HG03571 (cell line): ENCODE results near the gene ZNF132.

Source experiments
- ATAC-seq: cut with Tn5 transposase; IDR thresholded peaks from one replicate; pipeline ENCODE4 v1.9.1; 2021; ENCODE audit not compliant: unreplicated experiment

The ZNF132 gene

GRCh38 chr19:58392945-58393724 lies 46.8 kb downstream of the ZNF132 start:
- ATAC-seq = no peak

- ATAC-seq = no peak
Measured at GRCh38 chr19:58388175-58388526, 51.8 kb downstream of the ZNF132 start.

GRCh38 chr19:58387338-58388174 lies 52.4 kb downstream of the ZNF132 start:
- no peak for ATAC-seq

- peak; percentile 82 for ATAC-seq
Measured at GRCh38 chr19:58386576-58387337, 53.2 kb downstream of the ZNF132 start, which contains the start of gene RPS5. Gene RPS5 (plus strand): TSS chr19:58387269. CDS start chr19:58388138, 869 bp downstream.

DNA sequence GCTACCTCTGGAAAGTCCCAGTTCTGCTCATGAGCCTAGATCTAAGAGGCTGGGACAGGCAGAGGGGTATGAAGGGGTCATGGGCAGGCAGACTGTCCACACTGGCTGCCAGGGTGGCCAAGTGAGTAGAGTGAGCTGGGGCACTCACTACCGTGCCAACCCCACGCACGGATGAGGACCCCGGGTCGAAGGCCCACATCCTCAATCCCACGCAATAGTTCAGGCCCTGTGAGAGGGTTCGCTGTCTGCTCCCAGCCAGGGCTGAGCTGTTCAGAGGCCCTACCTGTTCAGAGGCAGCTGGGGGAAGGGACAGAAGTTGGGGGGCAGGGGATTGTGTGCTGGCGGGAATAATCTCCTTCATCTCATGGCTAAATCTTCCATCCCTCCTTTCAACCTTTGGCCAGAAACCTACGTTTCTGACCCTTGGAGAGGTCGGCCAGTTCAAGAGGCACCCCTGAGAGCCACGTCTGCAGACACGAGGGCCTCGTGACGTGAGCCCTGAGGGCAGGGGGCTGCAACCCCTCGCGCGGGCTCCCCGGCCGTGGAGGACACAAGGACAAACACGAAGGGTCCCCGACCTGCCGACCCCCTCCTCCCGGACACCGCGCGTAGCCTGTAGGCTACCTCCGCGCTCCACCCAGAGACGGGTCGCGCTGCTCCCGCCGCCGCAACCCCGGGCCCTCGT lies 53.9 kb downstream of the ZNF132 start:
- no peak for ATAC-seq

GRCh38 chr19:58385313-58385890 lies 54.6 kb downstream of the ZNF132 start:
- no peak for ATAC-seq

- no peak for ATAC-seq
Measured at GRCh38 chr19:58382997-58383603, 56.9 kb downstream of the ZNF132 start.
